COLO668 (cell line): ENCODE data around the gene COBLL1.

Experiments used
- DNase-seq: peaks from one replicate; lab custom pipeline; 2025; ENCODE audit not compliant: unreplicated experiment; lab: John Stamatoyannopoulos, UW

COBLL1 gene

DNA sequence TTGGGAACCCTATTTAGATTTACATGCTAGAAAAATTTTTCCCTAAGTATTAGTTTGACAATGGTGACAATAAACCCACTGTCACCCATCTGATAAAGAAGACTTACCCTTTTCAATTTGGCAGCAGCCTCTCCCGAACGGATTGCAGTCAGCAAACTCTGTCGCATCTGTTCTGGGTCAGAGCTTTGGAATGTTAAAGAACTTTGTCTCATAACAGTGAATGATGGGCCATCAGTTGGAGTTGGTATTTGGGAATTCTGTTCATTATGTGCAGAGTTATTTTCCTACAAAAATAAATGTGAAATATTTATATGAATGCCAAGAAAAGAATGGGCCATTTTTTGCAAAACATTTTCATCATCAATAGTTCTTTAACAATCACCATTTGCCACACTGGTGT is 149.5 kb downstream of the COBLL1 start:
- no peak for DNase-seq

DNA sequence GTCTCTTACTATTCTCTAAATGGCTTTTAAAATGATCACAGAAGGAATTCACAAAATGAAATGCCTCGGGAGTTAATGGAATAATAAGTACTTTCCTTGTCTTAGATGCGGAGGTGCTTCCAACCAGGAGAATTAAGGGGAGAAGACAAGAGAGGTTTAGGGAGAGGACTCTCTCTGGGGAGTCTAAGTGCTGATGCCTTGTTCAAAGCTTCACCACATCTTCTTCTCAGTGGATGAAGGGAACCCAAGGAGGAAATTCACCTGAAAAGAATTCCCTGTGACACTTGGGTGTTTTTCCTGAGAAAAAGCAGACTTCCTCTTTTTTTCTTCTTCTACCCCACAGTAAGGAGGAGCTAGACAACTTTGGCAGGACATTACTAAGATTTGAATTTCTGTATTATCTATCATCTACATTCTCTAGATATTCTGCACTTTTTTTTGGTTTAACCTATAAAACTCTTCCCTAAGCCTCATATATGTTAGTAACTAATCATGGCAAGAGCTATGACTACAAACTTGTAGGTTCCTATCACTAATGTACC is 150.2 kb downstream of the COBLL1 start:
- DNase-seq = no peak

DNA sequence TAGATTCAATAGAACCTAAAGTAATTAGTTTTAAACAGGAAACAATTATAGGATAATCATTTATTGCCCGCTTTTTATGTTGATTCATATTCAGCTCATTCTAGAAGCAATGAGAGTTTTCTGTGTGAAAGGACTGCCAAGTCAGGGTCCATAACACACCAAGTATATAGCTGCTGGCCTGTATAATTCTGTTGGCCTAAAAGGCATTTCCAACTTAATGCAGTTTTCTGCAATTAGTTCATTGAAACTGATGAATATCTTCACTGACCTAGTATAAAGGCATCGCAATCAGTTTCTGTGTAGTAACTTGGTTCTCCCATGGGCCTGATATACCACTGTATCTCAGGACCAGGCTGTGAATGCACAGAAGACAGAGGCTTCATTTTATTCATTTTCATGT is 151.3 kb downstream of the COBLL1 start:
- no peak for DNase-seq

DNA sequence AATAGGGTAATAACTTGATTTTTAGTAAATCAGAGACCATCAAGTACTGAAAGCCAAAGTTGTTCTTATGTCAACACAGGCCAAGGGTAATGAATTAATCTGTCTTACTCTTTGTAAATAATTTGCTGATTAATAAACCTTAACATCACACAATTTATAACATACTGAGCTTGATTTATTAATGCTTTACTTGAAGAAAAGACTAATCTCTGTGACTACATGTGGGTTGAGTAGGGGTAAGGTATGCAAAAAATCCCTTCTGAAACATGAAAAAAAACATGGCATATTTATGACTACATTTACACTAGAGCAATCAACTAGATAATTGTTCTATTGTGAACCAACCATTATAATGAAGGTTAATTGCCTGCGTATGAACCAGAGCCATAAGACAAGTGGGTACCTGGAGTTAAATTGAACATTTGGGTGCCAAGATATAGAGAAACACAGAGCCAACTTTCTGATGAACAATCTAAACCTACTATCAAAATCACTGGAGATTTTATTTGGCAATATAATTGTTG is 152.7 kb downstream of the COBLL1 start:
- DNase-seq = no peak

DNA sequence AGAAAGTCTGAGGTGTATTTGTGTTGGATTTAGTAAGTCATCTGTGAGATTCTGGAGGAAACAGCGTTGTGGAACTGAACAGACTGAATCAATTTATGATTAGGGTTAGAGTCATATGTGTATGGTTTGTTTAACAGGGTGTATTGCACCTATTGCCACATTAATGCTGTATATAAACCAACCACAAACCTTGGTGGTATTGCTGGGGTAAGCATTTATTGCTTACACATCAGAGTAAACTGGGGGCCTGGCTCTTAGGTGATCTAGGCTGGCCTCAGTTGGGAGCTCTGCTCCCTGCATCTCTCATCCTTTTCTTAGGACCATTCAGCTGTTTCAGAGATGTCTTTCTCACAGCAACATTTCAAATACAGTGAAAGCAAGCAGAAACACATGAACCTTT is 160.6 kb downstream of the COBLL1 start:
- no peak for DNase-seq

DNA sequence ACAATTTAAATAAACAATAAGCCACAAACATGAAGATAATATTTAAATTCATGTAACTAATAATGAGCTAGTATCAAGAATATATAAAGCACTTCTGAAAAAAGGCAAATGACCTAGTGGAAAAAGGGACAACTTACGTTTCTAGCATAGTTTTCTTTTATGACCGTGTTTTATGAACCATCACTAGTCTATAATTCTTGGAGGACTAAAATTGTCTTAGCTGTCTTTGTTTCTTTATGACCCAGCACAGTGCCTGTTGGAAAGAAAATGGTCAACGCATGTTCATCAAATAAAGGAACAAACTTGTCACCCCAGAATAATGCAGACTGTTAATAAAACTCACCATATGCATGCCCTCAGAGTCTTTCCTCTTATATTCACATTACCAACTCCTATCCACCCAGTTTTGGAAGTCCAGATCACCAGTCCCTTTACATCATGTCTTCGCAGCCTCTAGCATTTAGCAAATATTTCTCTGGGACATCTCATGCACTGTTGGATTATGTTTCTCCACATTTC is 162.9 kb downstream of the COBLL1 start:
- DNase-seq = no peak

DNA sequence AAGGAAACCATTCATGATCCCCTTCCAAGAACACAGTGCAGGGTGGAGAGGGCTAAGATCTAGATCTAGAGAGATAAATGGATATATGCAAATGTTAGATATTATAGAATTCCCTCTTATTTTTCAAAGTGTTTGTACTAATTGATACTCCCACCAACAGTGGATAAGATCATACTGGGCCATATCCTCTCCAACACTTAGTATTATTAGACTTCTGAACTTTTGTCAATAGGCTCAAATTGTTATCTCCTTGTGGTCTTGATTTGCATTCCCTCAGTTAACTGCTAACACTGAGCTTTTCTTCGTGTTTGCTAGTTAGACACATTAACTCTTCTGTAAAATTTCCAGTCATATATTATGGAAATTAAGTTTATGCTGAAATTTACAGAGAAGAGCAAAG is 163.9 kb downstream of the COBLL1 start:
- no peak for DNase-seq

DNA sequence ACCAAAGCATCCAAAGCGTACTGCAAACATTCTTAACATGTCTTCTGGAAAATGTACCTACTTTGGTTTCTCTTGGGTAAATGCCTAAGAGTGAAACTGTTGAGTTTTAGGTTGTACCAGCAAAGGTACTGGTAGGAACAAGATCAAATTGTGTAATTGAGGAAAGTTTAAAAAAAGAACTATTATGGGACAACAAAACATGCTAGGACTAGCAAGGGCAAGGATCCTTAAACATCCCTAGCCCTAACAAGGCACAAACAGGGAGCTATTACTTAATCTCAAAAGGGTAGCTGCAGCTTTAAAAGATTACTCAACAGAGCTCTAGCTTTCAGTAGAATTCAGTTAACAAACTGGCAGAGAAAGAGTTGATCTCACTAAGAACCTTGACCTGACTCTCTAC is 164.4 kb downstream of the COBLL1 start:
- DNase-seq = no peak

DNA sequence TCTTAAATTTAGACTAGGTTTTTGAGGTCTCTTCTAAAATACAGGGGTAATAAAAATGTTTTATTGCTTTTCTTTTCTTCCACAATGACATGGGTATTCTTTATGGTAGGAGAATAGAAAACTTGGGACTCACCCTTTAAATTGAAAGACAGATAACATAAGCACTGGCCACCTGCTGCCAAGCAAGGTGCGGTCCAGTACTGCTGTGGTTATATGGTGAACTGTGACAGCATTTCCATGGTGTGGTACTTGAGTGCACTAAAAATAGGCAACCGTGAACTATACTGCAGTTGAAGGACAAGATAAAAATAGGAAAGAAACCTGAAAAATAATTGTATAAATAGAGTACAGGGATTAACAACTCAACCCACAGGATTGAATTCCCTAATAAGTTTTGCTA is 165.9 kb downstream of the COBLL1 start:
- no peak for DNase-seq

DNA sequence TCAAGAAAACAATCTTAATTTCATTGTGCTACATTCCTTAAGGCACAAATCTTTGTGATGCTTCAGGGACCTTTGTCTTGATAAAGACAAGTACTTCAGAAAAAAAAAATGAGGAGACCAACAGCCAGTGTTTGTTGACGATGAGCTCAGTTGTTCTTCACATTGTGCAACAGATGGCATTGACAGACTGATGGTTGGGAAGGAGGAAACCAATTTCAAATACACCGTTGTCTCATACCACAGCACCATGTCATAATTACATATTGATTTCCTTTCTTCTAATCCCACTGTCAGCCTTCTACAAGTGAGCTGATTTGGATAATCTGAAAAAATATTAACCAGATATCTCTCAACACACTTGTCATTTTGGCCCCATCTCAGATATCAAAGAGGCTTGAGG is 166.6 kb downstream of the COBLL1 start:
- no peak for DNase-seq

DNA sequence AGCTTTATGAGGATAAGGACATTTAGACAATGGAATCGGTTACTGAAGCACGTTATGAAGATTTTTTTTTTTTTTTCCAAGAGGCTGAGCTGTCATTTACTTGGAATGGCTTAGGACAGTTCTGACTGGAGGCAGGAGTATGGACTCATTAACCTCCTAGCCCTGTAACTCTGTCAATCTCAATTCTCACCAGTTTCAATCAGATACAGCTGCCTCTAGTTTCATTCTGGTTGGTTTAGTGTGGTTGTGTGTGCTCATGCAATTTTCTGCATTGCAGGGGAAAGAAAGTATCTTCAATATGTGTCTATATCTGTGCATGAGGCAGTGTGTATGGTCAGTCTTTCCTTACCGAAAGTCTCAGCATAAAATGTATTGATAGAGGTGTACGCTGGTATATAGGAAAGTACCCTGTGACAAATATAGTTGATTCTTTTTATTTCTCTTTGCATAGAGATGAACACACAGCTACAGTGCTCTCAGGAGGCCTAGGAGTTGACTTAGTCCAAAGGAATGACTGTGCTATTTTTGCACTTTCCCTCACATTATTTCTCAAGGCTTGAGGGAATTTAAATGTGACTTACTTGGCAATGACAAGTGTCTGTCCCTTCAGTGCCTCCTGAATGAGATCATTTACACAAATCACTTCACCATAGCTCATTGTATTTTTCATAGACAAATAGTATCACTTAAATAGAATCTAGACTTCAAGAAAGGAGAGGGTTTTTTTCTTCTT is 169.8 kb downstream of the COBLL1 start:
- no peak for DNase-seq

DNA sequence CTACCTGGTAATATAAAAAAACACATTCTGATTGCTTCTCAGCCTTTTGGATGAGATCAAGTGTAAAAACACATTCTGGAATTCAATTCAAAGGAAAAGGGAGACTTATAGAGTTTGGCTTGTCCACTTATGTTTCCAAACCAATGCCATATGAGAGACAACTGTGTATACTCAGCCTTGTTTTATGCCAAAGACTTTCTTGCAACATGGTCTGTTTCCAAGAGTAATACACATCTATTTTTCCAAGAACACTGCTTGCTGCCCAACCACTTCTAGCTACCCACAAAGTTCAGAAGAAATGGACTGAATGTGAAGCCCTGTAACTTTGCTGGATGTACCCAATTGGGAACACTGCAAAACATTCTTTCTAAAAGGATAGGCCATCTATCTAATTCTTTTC is 172.3 kb downstream of the COBLL1 start:
- no peak for DNase-seq

DNA sequence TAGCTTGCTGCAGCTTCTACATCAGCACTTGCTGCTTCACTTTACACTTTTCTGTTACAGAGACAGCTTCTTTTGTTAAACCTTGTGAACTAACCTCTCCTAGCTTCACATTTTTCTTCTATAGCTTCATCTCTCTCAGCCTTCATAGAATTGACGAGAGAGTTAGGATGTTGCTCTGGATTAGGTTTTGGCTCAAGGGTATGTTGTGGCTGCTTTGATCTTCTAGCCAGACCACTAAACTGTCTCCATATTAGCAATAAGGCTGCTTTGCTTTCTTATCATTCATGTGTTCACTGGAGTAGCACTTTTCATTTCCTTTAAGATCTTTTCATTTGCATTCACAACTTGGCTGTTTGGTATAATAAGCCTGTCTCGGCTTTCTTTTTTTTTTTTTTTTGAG is 174.1 kb downstream of the COBLL1 start:
- DNase-seq = no peak

DNA sequence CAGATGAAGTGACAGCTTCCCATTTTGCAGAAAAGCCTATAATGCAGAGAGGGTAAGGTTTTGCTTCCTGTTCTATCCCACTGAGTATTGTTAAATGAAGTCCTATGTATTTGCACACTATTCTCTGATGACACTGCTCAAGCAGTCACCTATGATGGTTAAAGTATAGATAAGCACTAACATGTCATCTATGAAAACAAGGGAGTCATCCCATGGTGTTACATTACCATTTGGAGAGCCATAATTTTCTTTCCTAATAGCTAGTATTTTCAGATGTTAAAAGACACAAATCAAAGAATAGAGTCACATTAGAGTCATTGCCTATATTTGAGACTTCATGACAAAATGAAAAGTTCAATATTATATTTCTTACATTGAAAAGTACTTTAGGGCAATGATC is 177.6 kb downstream of the COBLL1 start:
- DNase-seq = no peak

DNA sequence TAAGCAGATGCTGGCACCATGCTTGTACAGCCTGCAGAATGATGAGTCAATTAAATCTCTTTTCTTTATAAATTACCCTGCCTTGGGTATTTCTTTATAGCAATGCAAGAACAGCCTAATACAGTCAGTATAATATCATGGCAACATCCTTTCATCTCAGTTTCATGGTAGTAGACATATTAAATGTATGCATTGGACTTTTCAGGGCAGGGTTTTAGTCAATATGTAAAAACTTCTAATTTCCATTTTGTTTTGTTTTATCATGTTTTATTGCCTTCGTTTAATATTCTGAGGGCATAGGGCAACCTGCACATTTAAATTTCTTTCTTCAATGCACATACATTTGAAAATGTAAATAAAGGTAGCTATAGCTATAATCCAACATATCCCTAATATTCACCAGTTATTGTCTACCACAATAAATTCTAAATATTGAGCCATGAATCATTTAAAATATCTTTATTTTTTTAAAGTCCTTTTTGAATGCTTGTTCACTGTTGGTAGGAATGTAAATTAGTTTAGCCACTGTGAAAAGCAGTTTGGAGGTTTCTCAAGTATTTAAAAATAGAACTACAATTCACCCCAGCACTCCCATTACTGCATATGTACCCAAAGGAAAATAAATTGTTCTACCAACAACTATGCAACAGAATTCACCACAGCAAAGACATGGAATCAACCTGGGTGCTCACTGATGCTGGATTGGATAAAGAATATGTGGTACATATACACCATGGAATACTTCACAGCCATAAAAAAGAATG is 178.6 kb downstream of the COBLL1 start:
- no peak for DNase-seq

DNA sequence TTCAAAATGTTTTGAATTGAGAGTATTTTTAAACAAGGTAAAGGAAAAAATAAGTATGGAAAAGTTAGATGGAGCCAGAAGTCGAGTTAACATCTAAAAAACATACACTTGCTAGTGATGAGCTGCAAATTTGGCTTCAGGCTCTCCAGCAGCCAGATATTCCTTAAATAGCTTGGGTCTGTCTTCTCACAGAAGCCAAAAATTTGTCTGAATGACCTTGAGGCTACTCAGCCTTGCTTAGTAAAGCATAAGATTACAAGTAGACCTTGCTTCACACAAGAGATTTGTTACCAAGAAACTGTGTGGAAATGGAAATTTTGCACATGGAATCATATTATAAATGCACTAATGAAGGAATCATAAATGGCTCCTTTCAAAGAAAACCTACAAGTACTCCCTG is 179.6 kb downstream of the COBLL1 start:
- DNase-seq = no peak

DNA sequence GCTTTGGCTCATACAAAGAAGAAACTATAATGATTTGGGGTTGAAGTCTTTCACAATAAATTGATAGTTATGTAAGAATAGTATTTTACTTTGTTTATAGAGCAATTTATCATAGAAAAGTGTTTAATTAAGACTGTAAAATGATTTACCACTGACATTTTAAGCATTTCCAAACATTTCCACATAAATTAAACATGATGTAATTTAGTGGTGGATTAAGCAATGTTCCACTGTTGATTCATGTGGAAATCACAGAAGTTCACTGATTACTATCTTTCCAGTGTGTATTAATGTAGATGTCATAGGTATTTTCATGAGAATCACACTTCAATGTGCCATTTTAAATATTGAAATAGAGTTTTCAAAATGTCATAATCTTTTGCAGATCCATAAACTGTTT is 180.3 kb downstream of the COBLL1 start:
- no peak for DNase-seq

DNA sequence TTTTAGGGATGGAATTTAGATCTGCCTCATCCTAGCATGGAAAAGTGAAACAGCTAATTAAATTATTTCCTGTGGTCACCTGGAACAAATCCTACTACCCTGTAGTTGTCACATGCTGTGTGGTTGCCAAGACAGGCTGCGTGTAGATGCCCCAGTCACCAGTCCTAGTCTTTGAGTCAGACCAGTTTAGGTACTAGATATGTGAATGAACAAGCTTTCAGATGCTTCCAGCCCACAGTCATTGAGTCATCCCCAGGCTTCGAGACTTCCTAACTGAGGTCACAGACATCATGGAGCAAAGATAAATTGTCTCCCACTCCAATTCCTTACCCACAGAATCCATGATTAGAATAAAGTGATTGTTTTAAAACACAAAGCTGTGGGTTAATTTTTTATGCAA is 184.5 kb downstream of the COBLL1 start:
- DNase-seq = no peak

DNA sequence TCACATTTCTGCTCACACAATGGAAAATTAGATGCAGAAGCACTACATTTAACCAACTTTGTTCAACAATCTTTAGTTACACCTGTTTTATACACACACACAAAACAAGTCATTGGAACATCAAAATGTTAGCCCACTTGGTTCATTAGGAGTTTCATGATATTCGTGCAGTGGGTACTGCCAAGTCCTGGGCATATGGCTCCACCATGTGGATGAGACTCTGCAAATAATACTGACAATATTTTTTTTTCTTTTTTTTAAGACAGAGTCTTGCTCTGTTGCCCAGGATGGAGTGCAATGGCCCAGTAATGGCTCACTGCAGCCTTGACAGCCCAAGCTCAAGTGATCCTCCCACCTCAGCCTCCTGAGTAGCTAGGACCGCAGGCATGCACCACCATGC is 185.9 kb downstream of the COBLL1 start:
- no peak for DNase-seq

DNA sequence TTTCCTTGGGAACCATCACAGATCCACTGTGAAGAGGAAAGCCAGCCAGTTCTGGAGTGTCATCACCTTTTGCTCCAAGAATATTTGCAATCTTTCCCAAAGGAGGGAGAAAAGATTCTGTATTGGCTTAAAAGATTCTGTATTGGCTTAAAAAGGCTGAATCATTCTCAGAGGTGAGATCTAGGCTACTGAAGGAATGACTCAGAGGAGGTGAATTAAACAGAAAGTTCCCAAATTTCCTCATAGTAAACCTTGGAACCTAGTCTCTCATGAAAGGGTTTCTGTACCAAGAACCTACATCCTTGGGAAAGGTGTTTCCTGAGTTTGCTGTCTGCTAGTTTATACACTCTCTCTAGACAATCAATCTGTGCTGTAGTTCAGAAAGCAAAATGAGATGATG is 186.3 kb downstream of the COBLL1 start:
- DNase-seq = no peak

DNA sequence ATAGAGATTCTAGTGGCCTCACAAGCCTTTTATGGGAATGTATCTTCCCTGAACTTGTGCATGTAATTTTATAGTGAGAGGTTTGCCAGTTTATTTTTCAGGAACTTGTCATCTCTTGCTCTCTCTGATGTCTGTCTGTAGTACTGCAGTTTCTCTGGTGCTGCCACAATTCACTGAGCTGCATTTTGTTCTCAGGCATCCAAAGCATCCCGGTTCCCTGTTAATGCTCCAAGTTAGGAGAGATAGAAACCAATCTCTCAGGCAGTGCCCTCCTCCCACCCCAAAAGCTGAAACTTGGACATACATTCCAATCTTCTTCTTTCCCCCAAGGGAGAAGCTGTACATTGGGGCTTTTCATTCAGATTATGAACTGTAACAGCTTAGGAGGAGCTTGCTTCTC is 190.3 kb downstream of the COBLL1 start:
- DNase-seq = no peak
